ENCODE measurements around the gene CSNK1D.

The CSNK1D gene

DNA sequence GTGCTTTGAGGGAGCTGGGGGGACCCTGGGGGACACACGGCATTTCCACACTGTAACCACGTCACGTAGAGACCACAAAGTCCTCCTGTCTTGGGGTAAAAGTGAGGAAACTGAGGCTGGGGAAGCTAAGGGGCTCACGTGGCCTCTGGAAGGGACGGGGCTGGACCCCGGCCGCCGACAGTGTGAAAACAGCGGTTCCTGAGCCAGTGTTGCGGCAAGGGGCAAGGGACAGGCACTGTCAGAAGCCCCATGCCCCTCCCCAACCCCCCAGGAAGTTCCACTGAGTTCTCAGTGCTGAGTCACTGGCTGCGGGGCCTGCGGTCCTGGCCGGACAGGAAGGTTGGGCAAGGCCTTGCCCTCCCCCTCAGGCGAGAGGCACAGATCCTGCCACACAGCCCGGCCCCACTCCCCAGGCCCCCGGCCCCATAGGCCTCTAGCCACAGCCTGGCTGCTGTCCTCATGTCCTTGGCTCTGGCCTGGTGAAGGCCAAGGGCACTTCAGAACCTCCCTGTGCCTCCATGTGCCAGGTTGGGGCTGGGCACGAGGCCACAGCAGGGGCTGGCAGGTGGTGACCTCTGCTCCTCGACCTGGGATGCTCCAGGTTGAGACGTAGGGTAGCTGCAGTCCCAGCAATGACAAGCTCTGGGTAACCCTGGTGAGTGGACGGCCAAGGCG is 55.8 kb downstream of the CSNK1D start:
- TF ChIP-seq, protein P1, sequence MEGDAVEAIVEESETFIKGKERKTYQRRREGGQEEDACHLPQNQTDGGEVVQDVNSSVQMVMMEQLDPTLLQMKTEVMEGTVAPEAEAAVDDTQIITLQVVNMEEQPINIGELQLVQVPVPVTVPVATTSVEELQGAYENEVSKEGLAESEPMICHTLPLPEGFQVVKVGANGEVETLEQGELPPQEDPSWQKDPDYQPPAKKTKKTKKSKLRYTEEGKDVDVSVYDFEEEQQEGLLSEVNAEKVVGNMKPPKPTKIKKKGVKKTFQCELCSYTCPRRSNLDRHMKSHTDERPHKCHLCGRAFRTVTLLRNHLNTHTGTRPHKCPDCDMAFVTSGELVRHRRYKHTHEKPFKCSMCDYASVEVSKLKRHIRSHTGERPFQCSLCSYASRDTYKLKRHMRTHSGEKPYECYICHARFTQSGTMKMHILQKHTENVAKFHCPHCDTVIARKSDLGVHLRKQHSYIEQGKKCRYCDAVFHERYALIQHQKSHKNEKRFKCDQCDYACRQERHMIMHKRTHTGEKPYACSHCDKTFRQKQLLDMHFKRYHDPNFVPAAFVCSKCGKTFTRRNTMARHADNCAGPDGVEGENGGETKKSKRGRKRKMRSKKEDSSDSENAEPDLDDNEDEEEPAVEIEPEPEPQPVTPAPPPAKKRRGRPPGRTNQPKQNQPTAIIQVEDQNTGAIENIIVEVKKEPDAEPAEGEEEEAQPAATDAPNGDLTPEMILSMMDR (IDR thresholded peaks at IDR 0.05; ENCODE audit: borderline replicate concordance, insufficient read depth, low read depth, low read length): no peak
- H3K4me3 ChIP-seq (ENCODE audit: low read depth, low read length): no peak overlapping the region

DNA sequence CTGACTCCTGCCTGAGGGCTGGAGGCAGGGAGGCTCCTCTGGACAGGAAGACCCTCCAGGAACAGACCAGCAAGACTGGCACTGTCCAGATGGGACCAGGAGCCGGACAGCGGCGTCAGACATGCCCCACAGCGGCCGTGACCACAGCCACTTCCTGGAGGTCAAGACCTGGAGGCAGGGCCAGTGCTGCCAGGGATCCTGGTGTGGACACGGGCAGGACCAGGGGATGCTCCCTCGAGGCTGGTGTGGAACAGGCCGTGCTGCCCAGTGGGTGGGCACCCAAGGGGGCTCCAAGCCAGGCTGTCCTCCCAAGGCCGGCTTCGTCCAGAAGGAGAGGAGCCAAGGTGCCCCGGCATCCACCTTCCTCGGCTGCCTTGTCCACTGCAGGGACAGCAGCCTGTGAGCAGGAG is 56.4 kb downstream of the CSNK1D start:
- TF ChIP-seq, protein P1 (IDR thresholded peaks at IDR 0.05; ENCODE audit: borderline replicate concordance, insufficient read depth, low read depth, low read length): no peak
- no peak overlapping the region for H3K4me3 ChIP-seq (ENCODE audit: low read depth, low read length)

DNA sequence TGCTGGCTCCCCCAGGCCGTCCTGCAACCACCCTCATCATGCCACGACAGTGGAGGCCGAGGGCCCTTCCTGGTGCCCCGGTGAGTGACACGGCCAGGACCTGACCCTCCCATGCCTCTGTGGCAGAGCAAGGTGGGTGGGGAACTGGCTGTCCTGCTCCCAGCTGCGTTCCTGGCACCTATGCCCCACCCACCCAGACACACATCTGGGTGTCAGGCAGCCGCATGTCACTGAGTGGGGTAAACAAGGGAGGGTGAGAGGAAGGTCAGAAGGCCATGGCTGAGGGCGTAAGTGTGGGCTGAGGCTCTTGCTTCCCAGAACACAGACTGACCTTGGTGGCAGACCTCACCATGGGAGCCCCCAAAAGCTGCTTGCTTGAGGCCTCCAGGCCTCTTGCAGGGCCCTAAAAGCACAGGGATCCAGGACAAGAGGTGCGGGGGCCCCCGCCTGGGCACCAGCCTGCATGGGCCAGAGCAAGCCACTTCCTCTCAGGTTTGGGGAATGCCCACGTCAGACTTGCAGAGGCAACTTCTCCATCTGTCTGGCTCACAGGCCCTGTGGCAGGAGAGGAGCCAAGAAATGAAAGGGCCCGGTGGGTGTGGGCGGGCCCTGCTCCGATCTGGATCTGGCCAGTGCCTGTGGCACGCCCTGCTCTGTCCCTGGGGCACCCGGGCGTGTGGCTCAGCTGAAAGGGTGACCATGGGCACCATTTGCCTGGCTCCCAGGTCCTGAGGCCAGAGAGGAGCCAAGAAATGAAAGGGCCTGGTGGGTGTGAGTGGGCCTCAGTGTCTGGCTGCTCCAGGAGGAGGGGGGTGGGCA is 57.0 kb downstream of the CSNK1D start:
- TF ChIP-seq, protein P1 (IDR thresholded peaks at IDR 0.05; ENCODE audit: borderline replicate concordance, insufficient read depth, low read depth, low read length): no peak
- H3K4me3 ChIP-seq (ENCODE audit: low read depth, low read length): no peak overlapping the region

DNA sequence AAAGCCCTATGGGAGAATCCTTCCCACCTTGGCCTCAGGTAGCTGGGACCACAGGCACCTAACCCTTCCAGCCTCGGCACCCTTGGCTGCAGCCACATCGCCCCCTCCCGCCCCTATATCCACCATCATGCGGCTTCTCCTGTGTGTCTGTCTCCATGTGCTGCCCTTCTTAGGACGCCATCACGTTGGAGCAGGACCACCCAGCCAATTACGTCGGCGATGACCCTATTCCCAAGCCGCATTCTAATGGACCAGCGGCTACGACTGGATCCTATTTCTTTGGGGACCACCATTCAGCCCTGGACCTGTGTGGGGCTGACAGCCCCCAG is 57.6 kb downstream of the CSNK1D start:
- H3K4me3 ChIP-seq (ENCODE audit: low read depth, low read length): no peak overlapping the region
- TF ChIP-seq, protein P1 (IDR thresholded peaks at IDR 0.05; ENCODE audit: borderline replicate concordance, insufficient read depth, low read depth, low read length): no peak

DNA sequence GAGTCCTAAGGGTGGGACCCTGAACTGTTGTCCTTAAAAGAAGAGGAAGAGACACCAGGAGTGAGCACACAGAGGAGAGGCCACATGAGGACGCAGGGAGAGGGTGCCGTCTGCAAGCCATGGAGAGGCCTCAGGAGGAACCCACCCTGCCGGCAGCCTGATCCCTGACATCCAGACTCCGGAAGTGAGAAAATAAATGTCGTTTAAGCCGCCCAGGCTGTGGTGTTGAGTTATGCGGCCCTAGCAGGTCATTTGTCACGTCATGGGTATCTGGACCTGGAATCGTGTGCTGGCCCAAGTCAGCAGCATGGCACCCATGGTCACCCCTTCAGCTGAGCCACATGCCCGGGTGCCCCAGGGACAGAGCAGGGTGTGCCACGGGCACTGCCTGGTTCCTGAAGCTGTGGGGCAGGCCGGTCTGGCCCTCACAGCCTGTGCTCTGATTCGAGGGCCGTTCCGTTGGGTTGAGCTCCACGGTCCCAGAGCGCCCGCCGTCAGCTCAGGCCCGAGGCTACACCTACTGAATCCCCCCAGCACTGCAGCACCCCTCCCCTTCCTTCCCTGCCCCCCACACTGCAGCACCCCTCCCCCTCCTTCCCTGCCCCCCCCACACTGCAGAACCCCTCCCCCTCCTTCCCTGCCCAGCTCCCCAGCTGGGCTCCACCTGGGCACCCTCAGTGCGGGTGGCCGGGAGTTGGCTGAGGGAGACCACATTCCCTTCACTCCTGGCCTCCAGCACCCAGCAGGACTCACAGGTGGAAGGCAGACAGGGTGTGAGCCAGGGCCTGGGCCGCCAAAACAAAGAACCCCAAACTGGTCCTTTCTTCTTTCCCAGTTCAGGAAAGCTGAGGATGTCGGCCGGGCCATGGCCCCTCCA is 58.2 kb downstream of the CSNK1D start:
- H3K4me3 ChIP-seq (ENCODE audit: low read depth, low read length): no peak overlapping the region
- TF ChIP-seq, protein P1 (IDR thresholded peaks at IDR 0.05; ENCODE audit: borderline replicate concordance, insufficient read depth, low read depth, low read length): no peak

DNA sequence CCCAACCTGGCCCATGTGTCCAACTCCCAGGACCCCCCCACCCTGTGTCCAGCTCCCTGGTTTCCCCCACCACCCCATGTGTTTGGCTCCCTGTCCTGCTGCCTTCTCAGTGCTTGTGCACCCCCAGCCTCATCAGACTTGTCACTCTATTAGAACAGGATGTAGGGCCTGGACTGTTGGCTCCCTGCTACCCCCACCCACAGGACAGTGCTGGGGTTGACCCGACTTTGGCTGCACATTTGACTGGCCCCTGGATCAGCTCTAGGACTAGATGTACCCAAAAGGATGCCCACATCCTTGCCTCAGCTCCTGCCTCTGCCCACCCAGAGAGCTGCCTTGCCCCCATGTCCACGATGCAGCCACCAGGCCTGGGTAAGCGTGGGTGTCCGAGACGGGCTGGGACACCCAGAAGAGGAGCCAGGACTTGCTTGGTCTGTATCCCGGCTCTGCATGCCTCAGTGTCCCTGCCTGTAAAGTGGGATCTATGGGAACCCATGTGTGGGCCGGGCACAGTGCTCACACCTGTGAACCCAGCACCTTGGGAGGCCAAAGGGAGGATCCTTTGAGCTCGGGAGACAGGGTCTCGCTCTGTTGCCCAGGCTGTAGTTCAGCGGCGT is 59.4 kb downstream of the CSNK1D start:
- TF ChIP-seq, protein P1 (IDR thresholded peaks at IDR 0.05; ENCODE audit: borderline replicate concordance, insufficient read depth, low read depth, low read length): no peak
- H3K4me3 ChIP-seq (ENCODE audit: low read depth, low read length): no peak overlapping the region
